Activated T-helper 17 cell treated with anti-CD3 and anti-CD28 coated beads, Interleukin-2, amount 50 U/mL, for 72 hours (primary cell): Measurements from ENCODE around the gene PALB2. TPM values are rescaled to one million over a fixed set of nuclear protein-coding genes. Genes with fewer than 3 reads are reported as not detected.
"Not testable (repeated sequence)": the region's sequence is repeated elsewhere in the genome, so short reads cannot be mapped to it uniquely, and the experiment has no call there.

ENCODE experiments used
- ATAC-seq: fragments of 150-1000 bp; cut with Tn5 transposase; replicated peaks from 2 replicates; pipeline ENCODE4 v1.10.0; 2021; ENCODE audit warnings: mild to moderate bottlenecking, moderate library complexity
- H3K27ac Mint-ChIP-seq: one replicate; pipeline ENCODE4 v1.8.0; 2022; ENCODE audit warnings: mixed read lengths
- H3K27me3 Mint-ChIP-seq: one replicate; pipeline ENCODE4 v1.8.0; 2022; ENCODE audit warnings: mixed read lengths
- H3K36me3 Mint-ChIP-seq: one replicate; pipeline ENCODE4 v1.8.0; 2022; ENCODE audit warnings: low read depth, mild to moderate bottlenecking, mixed read lengths
- H3K4me1 Mint-ChIP-seq: one replicate; pipeline ENCODE4 v1.8.0; 2022; ENCODE audit warnings: mixed read lengths
- H3K4me3 Mint-ChIP-seq: one replicate; pipeline ENCODE4 v1.8.0; 2022; ENCODE audit warnings: mild to moderate bottlenecking, mixed read lengths
- H3K9me3 Mint-ChIP-seq: one replicate; pipeline ENCODE4 v1.8.0; 2022; ENCODE audit warnings: mixed read lengths
- total RNA-seq, 2 donors: library from RNA; stranded (reverse); gene quantifications; one replicate each; pipeline ENCODE4 v1.2.3, GENCODE V29; 2022

Gene PALB2
- total RNA-seq, 2 donors from 2014 or later, result 17.6 to 20.5 TPM

GRCh38 chr16:23668225-23668624, 27.1 kb upstream of the PALB2 start:
- no peak for ATAC-seq
- Mint-ChIP-seq H3K27ac (no peak overlapping the region), H3K27me3 (no peaks in the 10 kb centered on the region), H3K4me3 (no peak overlapping the region), H3K36me3 (peaks cover 99% of the 10 kb centered on the region), H3K9me3 (no peaks in the 10 kb centered on the region), H3K4me1 (peaks cover 26% of the 10 kb centered on the region)

- Mint-ChIP-seq H3K27me3 (no peaks in the 10 kb centered on the region), H3K9me3 (no peaks in the 10 kb centered on the region), H3K36me3 (peaks cover 99% of the 10 kb centered on the region), H3K4me1 (peaks cover 26% of the 10 kb centered on the region), H3K27ac (no peak overlapping the region), H3K4me3 (no peak overlapping the region)
- no peak for ATAC-seq
Measured at GRCh38 chr16:23667355-23667659, 26.2 kb upstream of the PALB2 start.

GRCh38 chr16:23666571-23667354, 25.7 kb upstream of the PALB2 start:
- H3K4me1 Mint-ChIP-seq, result peaks cover 26% of the 10 kb centered on the region
- H3K4me3 Mint-ChIP-seq, result no peak overlapping the region
- ATAC-seq, result no peak
- H3K27ac Mint-ChIP-seq, result no peak overlapping the region
- H3K27me3 Mint-ChIP-seq, result no peaks in the 10 kb centered on the region
- H3K9me3 Mint-ChIP-seq, result no peaks in the 10 kb centered on the region
- H3K36me3 Mint-ChIP-seq, result peaks cover 99% of the 10 kb centered on the region

GRCh38 chr16:23663918-23664317, 22.8 kb upstream of the PALB2 start:
- Mint-ChIP-seq H3K27ac (no peak overlapping the region), H3K9me3 (no peaks in the 10 kb centered on the region), H3K36me3 (peaks cover 100% of the 10 kb centered on the region), H3K4me1 (peaks cover 9% of the 10 kb centered on the region), H3K27me3 (no peaks in the 10 kb centered on the region), H3K4me3 (no peak overlapping the region)
- ATAC-seq, result peak; percentile 92

GRCh38 chr16:23651943-23652468, 10.9 kb upstream of the PALB2 start:
- H3K4me1 Mint-ChIP-seq, result peaks cover 36% of the 10 kb centered on the region
- peak overlapping the region; percentile 79 for H3K27ac Mint-ChIP-seq
- no peaks in the 10 kb centered on the region for H3K9me3 Mint-ChIP-seq
- ATAC-seq, result peak; percentile 84
- peak overlapping the region; percentile 47 for H3K4me3 Mint-ChIP-seq
- peaks cover 82% of the 10 kb centered on the region for H3K36me3 Mint-ChIP-seq
- H3K27me3 Mint-ChIP-seq, result no peaks in the 10 kb centered on the region

GRCh38 chr16:23650674-23651416, 9.7 kb upstream of the PALB2 start:
- Mint-ChIP-seq H3K9me3 (no peaks in the 10 kb centered on the region), H3K27me3 (no peaks in the 10 kb centered on the region), H3K4me1 (peaks cover 42% of the 10 kb centered on the region), H3K36me3 (peaks cover 86% of the 10 kb centered on the region), H3K27ac (peak overlapping the region; percentile 79), H3K4me3 (peak overlapping the region; percentile 47)
- ATAC-seq, result peak; percentile 89

GRCh38 chr16:23642246-23642774, 1.2 kb upstream of the PALB2 start:
- Mint-ChIP-seq H3K4me3 (peak overlapping the region; percentile 96), H3K4me1 (peaks cover 24% of the 10 kb centered on the region), H3K27me3 (no peaks in the 10 kb centered on the region), H3K9me3 (no peaks in the 10 kb centered on the region), H3K36me3 (peaks cover 79% of the 10 kb centered on the region), H3K27ac (peak overlapping the region; percentile 98)
- ATAC-seq, result no peak

GRCh38 chr16:23640615-23640930, 537 bp downstream of the PALB2 start:
- Mint-ChIP-seq H3K4me3 (peak overlapping the region; percentile 96), H3K27me3 (no peaks in the 10 kb centered on the region), H3K27ac (peak overlapping the region; percentile 98), H3K9me3 (no peaks in the 10 kb centered on the region), H3K4me1 (peaks cover 10% of the 10 kb centered on the region), H3K36me3 (peaks cover 79% of the 10 kb centered on the region)
- peak; percentile 4 for ATAC-seq

- no peak for ATAC-seq
- Mint-ChIP-seq H3K4me3 (no peak overlapping the region), H3K36me3 (peaks cover 63% of the 10 kb centered on the region), H3K27ac (no peak overlapping the region), H3K27me3 (no peaks in the 10 kb centered on the region), H3K9me3 (no peaks in the 10 kb centered on the region), H3K4me1 (peaks cover 5% of the 10 kb centered on the region)
Measured at GRCh38 chr16:23635958-23636357, 5.2 kb downstream of the PALB2 start.

GRCh38 chr16:23634461-23635036, 6.6 kb downstream of the PALB2 start:
- no peak overlapping the region for H3K27ac Mint-ChIP-seq
- H3K4me3 Mint-ChIP-seq, result no peak overlapping the region
- no peaks in the 10 kb centered on the region for H3K9me3 Mint-ChIP-seq
- H3K36me3 Mint-ChIP-seq, result peaks cover 74% of the 10 kb centered on the region
- no peak for ATAC-seq
- H3K4me1 Mint-ChIP-seq, result peaks cover 5% of the 10 kb centered on the region
- no peaks in the 10 kb centered on the region for H3K27me3 Mint-ChIP-seq

GRCh38 chr16:23631874-23632273, 9.2 kb downstream of the PALB2 start:
- H3K36me3 Mint-ChIP-seq, result peaks cover 82% of the 10 kb centered on the region
- not testable (repeated sequence) for H3K27ac Mint-ChIP-seq, H3K27me3 Mint-ChIP-seq, H3K4me1 Mint-ChIP-seq, ATAC-seq, H3K9me3 Mint-ChIP-seq, H3K4me3 Mint-ChIP-seq

GRCh38 chr16:23629516-23629915, 11.6 kb downstream of the PALB2 start:
- Mint-ChIP-seq H3K4me3 (no peak overlapping the region), H3K9me3 (no peaks in the 10 kb centered on the region), H3K27me3 (no peaks in the 10 kb centered on the region), H3K27ac (no peak overlapping the region), H3K36me3 (peaks cover 82% of the 10 kb centered on the region), H3K4me1 (no peaks in the 10 kb centered on the region)
- no peak for ATAC-seq

- Mint-ChIP-seq H3K27me3 (no peaks in the 10 kb centered on the region), H3K4me3 (no peak overlapping the region), H3K4me1 (no peaks in the 10 kb centered on the region), H3K27ac (no peak overlapping the region), H3K9me3 (no peaks in the 10 kb centered on the region), H3K36me3 (peaks cover 94% of the 10 kb centered on the region)
- ATAC-seq, result no peak
Measured at GRCh38 chr16:23624092-23624491, 17.0 kb downstream of the PALB2 start.

GRCh38 chr16:23615805-23616204, 25.3 kb downstream of the PALB2 start:
- Mint-ChIP-seq H3K4me3 (no peak overlapping the region), H3K27me3 (no peaks in the 10 kb centered on the region), H3K36me3 (peaks cover 73% of the 10 kb centered on the region), H3K4me1 (no peaks in the 10 kb centered on the region), H3K9me3 (no peaks in the 10 kb centered on the region), H3K27ac (no peak overlapping the region)
- no peak for ATAC-seq

- no peaks in the 10 kb centered on the region for H3K9me3 Mint-ChIP-seq
- no peak overlapping the region for H3K27ac Mint-ChIP-seq
- ATAC-seq, result no peak
- H3K27me3 Mint-ChIP-seq, result no peaks in the 10 kb centered on the region
- no peaks in the 10 kb centered on the region for H3K4me1 Mint-ChIP-seq
- peaks cover 53% of the 10 kb centered on the region for H3K36me3 Mint-ChIP-seq
- H3K4me3 Mint-ChIP-seq, result no peak overlapping the region
Measured at GRCh38 chr16:23611936-23612335, 29.2 kb downstream of the PALB2 start.
